CD4-positive, alpha-beta T cell treated with Interleukin-10 for 1 hour (primary cell): ENCODE data around the gene ZC3H6.
"Not testable (repeated sequence)": the region's sequence is repeated elsewhere in the genome, so short reads cannot be mapped to it uniquely, and the experiment has no call there.

Source experiments
- DNase-seq: peaks from one replicate; pipeline ENCODE4 v3.0.0-alpha.2; 2020

Gene ZC3H6

DNA sequence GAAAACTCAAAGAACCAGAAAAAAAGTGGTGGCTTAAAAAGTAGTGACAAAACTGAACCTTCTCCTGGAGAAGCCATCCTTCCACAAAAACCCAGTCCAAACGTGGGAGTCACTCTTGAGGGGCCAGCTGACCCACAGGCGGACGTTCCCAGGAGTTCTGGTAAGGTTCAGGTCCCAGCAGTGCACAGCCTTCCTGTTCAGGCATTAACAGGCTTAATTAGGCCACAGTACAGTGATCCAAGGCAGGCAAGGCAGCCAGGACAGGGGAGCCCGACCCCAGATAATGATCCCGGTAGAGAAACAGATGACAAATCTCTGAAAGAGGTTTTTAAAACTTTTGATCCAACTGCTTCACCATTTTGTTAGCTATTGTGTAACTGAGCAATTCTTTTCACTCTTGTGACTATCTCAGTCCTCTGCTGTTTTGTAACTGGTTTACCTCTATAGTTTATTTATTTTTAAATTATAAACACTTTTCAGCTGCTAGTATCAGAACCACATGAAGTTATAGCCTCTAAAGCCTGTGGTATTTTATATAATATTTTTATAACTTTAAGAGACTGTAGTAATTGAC is 56.8 kb downstream of the ZC3H6 start:
- no peak for DNase-seq

GRCh38 chr2:112335600-112335999 is 60.2 kb downstream of the ZC3H6 start:
- no peak for DNase-seq

DNA sequence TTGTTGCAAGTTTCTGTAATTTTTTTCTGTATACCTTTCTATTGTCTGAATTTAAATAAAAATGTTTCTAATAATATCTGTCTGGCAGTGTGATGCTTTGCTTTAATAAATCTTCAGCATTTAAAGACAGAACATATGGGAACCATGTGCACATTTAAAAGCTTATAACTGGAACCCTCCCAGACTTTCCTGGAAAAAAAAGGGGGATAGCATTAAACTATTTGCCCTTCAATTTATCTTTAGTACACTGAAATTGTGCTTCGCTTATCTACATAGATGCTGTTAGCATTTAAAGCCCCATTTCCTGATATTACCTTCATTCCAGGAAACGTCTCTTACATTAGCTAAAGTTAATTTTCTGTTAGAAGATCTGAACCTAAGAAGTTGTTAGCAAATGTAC is 64.6 kb downstream of the ZC3H6 start:
- no peak for DNase-seq

DNA sequence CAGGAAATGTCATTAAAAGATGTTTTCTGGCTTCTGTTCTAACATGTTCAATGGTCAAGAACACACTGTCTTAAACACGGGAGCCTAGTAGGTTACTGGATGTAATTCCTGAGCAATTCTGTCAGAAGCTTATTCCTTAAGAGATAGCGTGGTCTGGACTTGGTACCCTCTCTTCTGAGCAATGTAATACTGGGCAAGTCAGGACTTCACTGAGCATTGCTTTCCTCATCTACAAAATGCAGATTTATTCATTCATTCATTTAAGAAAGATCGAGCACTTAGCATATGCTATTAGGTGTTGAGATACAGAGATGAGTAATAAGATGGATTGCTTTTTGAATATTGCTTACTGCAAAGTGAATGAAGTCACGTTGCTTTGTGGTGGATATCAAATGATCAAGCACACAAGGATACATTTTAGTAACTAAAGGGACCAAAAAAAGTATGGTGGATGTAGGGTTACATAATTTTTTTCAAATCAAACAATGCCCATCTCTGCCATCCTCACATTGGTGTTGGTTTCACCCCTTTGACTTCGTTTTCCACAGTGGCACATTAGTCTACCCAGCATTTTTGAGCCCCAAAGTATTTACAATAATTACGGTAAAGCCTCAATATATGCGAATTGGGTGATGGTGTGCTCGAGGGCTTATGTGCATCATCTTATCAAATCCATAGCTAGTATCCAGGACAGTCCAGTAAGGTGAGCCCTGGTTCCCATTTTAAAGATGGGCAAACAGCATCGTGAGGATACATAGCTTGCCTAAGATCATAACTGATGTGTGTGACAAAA is 65.3 kb downstream of the ZC3H6 start:
- no peak for DNase-seq

DNA sequence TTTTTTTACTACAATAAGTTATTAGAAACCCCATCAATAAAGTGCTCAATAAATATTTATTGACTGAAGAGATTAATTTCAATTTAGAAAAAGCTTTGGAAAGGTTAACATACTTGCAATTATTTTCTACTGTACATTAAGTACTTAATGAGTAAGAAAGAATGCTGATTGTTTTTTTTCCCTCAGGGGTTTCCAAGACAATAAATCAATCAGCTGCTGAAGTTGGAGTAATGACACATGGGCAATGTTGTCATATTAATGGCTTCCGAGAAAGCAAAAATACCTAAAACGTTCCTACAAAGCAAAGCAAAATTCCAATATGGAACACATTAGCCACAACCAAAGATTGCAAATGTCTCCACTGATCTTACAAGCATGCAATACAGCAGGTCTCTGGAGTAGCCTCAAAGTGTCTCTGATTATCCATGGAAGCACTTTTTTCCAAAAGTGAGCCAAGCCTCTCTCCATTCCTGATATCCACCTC is 66.7 kb downstream of the ZC3H6 start:
- no peak for DNase-seq

- no peak for DNase-seq
Observed at GRCh38 chr2:112343827-112344585, 68.6 kb downstream of the ZC3H6 start.

- DNase-seq = no peak
Observed at GRCh38 chr2:112345030-112346027, 69.9 kb downstream of the ZC3H6 start.

DNA sequence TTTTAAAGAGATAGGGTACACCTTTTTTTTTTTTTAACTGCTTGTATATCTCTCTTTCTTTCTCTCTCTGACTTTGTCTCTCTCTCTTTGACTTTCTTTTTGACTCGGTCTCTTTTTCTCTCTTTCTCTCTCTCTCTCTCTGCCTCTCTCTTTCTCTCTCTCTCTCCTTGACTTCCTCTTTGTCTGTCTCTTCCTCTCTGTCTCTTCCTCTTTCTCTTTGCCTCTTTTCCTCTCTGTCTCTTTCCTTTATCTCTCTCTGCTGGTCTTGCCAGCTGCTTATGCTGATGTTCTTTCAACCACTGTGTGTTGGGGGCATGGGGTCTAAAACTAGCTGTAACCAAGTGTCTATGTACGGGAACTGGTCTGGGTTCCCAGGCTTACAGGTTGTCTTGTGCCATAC is 76.9 kb downstream of the ZC3H6 start:
- not testable (repeated sequence) for DNase-seq

DNA sequence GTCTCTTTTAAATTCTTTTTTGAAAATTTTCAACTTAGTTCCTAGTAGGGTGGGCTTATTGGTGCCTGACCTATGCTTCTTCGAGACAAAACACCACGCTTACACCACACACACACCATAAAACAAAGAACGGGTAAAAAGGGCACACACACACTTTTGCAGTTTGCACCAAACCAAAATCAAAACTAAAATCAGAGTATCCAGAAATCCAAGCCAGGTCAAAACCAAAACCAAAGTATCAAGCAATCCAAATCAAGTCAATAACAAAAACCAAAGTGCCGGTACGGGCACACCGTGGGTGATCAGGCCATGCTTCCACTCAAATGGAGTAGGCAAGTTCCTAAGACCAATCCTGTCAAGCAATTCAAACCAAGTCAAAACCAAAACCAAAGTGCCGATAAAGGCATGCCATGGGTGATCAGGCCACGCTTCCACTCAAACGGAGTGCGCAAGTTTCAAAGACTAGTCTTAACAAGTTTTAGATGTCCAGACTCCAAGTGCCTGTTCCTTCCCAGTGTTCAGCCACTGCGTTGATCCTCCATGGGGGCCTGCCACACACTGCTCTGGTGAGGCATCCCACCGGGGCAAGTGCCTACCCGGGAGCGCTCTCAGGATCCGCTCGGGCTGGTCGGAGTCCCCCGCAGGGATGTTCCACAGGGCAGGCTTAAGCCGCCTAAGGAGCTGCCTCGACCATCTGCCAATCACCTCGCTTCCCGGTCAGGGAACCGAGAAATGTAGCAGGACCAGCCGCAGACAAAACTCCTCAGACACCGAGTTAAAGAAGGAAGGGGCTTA is 77.6 kb downstream of the ZC3H6 start:
- DNase-seq = not testable (repeated sequence)

DNA sequence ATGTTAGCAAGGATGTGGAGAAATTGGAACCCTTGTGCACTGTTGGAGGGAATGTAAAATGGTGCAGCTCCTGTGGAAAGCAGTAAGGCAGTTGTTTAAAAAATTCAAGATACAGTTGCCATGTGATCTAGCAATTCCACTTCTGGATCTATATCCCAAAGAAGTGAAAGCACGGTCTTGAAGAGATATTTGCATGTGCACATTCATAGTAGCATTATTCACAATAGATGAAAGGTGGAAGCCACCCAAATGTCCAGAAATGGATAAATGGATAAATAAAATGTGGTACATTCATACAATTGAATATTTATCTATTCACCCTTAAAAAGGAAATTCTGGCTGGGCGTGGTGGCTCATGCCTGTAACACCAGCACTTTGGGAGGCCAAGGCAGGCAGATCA is 78.9 kb downstream of the ZC3H6 start:
- DNase-seq = not testable (repeated sequence)

- DNase-seq = not testable (repeated sequence)
Observed at GRCh38 chr2:112360055-112360454, 84.7 kb downstream of the ZC3H6 start.
